Fibroblast of skin of abdomen (primary cell): ENCODE measurements around the gene HEATR3.

Experiments
- DNase-seq: peaks from one replicate; pipeline ENCODE4 v3.0.0-alpha.2; 2013

Gene HEATR3

GRCh38 chr16:50153596-50154419 lies 88.0 kb downstream of the HEATR3 start:
- DNase-seq, result no peak

- DNase-seq, result no peak
These were observed 88.7 kb downstream of the HEATR3 start for GRCh38 chr16:50154420-50154950.

GRCh38 chr16:50155925-50156324 lies 90.2 kb downstream of the HEATR3 start:
- no peak for DNase-seq
